Tibial nerve (tissue), 4 donors: Measurements from ENCODE around the gene TAS2R9.
"Not testable (repeated sequence)": the region's sequence is repeated elsewhere in the genome, so short reads cannot be mapped to it uniquely, and the experiment has no call there.

Experiments used
- CTCF ChIP-seq, 5 experiments: fragments of 200-600 bp in 3 of 5; fragments of 450-650 bp in 2 of 5; sonication (generic) in 3 of 5; IDR thresholded peaks; one replicate each; pipeline ENCODE4 v1.5.1; 2016 to 2019; ENCODE audit warnings: antibody characterized with exemption in 5 of 5, mild to moderate bottlenecking in 3 of 5, moderate library complexity in 2 of 5
- EP300 ChIP-seq, 2 donors: sonication (generic); formaldehyde crosslinking; IDR thresholded peaks; one replicate each; pipeline ENCODE4 v1.6.1; 2017; ENCODE audit warnings: antibody characterized with exemption in 2 of 2, mild to moderate bottlenecking in 1 of 2
- POLR2A ChIP-seq, 2 donors: fragments of 450-650 bp; IDR thresholded peaks; one replicate each; pipeline ENCODE4 v1.6.1; 2017; ENCODE audit warnings: antibody characterized with exemption in 2 of 2, mild to moderate bottlenecking in 2 of 2, moderate library complexity in 2 of 2

GRCh38 chr12:10791769-10792168 is 18.2 kb downstream of the TAS2R9 start:
- not testable (repeated sequence) for TF ChIP-seq CTCF, POLR2A, EP300 (IDR thresholded peaks at IDR 0.05)
